ENCODE measurements around the gene KRTAP13-2. TPM values are rescaled to one million over a fixed set of nuclear protein-coding genes. Genes with fewer than 3 reads are reported as not detected.

Gene KRTAP13-2, protein sequence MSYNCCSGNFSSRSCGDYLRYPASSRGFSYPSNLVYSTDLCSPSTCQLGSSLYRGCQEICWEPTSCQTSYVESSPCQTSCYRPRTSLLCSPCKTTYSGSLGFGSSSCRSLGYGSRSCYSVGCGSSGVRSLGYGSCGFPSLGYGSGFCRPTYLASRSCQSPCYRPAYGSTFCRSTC
- not detected in 2 replicates for total RNA-seq (2022)
- Bru-seq, nascent RNA: not detected
- not detected for BruChase-seq, experiment 1, labeled RNA remaining after a 6-hour chase
- BruChase-seq, experiment 2, labeled RNA remaining after a 2-hour chase: not detected
- long read RNA-seq: 0 reads

DNA sequence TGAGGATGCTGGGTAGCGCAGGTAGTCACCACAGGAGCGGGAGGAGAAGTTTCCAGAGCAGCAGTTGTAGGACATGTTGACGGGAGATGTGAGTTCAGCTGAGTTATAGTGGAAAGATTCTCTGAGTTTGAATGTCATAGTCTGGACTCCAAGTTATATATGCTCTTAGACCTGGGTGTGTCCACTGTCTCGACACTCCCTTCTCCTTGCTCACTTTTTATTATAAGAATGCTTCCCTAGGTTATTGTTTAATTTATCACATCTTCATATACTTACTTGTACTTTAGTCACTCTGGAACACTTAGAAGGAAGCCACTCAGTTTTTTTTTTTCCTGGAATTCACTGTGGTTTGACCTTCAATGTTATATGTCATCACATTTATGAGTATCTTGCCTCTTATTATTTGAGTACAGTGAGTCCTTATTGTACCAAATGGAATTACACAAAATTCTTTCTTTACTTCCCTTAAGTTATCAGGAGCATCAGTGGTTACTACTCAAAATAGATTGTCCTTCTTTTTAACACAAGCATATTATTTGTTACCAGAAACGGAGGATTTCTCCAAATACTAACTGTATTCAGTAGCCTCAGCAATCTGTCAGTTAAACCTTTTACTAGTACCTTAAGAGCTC lies at the start of gene KRTAP13-2:
Gene KRTAP13-2, minus strand, starts transcription at position 133 of the 632 bp plus-strand sequence. Its CDS starts 58 bp downstream, at position 75.
- Mint-ChIP-seq H3K27ac (ENCODE audit: unreplicated experiment) (no peak within 1 kb of the TSS), H3K27me3 (ENCODE audit: unreplicated experiment) (no peaks in the 10 kb centered on the region), H3K4me1 (ENCODE audit: low read depth, unreplicated experiment) (no peaks in the 10 kb centered on the region), H3K9me3 (ENCODE audit: low read depth, unreplicated experiment) (peaks cover 6% of the 10 kb centered on the region), H3K4me3 (ENCODE audit: low read depth, unreplicated experiment) (no peak within 1 kb of the TSS), H3K36me3 (ENCODE audit: insufficient read depth, unreplicated experiment) (no peaks in the 10 kb centered on the region)
- no TSS peak for BruUV-seq (replicated peaks)
- TF ChIP-seq, protein P1, sequence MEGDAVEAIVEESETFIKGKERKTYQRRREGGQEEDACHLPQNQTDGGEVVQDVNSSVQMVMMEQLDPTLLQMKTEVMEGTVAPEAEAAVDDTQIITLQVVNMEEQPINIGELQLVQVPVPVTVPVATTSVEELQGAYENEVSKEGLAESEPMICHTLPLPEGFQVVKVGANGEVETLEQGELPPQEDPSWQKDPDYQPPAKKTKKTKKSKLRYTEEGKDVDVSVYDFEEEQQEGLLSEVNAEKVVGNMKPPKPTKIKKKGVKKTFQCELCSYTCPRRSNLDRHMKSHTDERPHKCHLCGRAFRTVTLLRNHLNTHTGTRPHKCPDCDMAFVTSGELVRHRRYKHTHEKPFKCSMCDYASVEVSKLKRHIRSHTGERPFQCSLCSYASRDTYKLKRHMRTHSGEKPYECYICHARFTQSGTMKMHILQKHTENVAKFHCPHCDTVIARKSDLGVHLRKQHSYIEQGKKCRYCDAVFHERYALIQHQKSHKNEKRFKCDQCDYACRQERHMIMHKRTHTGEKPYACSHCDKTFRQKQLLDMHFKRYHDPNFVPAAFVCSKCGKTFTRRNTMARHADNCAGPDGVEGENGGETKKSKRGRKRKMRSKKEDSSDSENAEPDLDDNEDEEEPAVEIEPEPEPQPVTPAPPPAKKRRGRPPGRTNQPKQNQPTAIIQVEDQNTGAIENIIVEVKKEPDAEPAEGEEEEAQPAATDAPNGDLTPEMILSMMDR (IDR thresholded peaks at IDR 0.05; ENCODE audit: unreplicated experiment): no peak
- CTCF ChIA-PET: interaction anchor here (0.6 kb wide), 1 partner anchor 25 kb away, joined by 4 read pairs; no protein-coding TSS in a partner anchor
- DNase-seq: no peak
- intact Hi-C loops (cut with micrococcal nuclease; ENCODE audit: unreplicated experiment): no loop called here

DNA sequence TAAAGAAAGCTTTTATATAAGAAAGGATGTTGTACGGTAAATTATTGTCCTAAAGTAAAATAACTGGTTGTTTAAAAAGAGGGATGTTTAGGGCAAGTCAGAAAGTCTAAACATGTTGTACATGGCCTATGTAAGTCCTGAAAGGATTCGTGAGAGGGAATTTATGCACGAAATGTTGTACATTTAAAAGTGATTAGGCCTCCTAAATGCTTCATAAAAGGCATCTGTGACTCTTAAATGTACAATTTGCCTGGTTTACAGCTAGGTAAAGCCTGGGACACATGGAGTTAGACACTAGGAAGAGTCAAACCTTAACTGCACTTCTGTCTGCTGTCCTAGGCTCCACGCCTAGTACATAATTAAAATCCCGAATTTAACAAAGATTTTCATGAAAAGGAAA lies 43.9 kb upstream of the KRTAP13-2 start:
- Mint-ChIP-seq H3K36me3 (ENCODE audit: insufficient read depth, unreplicated experiment) (no peaks in the 10 kb centered on the region), H3K4me1 (ENCODE audit: low read depth, unreplicated experiment) (no peaks in the 10 kb centered on the region), H3K27me3 (ENCODE audit: unreplicated experiment) (no peaks in the 10 kb centered on the region), H3K4me3 (ENCODE audit: low read depth, unreplicated experiment) (no peak overlapping the region), H3K27ac (ENCODE audit: unreplicated experiment) (no peak overlapping the region), H3K9me3 (ENCODE audit: low read depth, unreplicated experiment) (no peaks in the 10 kb centered on the region)
- TF ChIP-seq, protein P1 (IDR thresholded peaks at IDR 0.05; ENCODE audit: unreplicated experiment): no peak
- intact Hi-C loops (cut with micrococcal nuclease; ENCODE audit: unreplicated experiment): no loop called here
- no peak for DNase-seq
- CTCF ChIA-PET: no interaction called here
- BruUV-seq (replicated peaks): no TSS peak

DNA sequence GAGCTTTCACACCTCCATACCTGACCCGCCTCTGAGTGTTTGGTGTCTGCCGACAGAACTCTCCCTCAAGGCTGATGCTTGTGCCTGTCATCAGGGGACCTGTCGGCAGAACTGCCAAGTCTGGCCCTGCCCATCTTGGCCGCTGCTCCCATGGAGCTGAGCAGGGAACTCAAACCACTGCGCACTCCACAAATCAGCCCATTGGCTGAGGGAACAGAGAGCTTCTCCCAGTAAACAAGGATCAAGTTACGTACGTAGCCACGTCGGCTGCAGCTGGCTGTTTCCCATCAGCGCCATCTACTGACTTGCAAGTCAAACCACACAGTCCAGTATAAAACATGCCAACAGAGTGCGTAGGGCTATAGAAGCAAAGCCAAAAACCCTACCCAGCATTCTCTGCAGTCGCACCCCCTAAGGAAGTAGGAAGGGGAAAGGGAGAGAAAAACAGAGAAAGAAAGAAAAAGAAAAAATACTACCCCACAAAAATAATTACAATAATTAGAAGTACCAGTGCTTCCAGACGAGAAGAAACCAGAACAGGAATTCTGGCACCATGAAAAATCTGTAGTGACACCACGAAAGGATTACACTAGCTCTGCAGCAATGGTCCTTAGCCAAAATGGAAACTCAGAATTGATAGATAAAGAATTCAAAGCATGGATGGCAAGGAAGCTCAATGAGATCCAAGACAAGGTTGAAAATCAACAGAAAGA lies 36.9 kb upstream of the KRTAP13-2 start:
- peaks cover 2% of the 10 kb centered on the region for H3K9me3 Mint-ChIP-seq (ENCODE audit: low read depth, unreplicated experiment)
- no peaks in the 10 kb centered on the region for H3K27me3 Mint-ChIP-seq (ENCODE audit: unreplicated experiment)
- DNase-seq: peak; percentile 12
- TF ChIP-seq, protein P1 (IDR thresholded peaks at IDR 0.05; ENCODE audit: unreplicated experiment): no peak
- intact Hi-C loops (cut with micrococcal nuclease; ENCODE audit: unreplicated experiment): no loop called here
- H3K4me3 Mint-ChIP-seq (ENCODE audit: low read depth, unreplicated experiment): no peak overlapping the region
- H3K27ac Mint-ChIP-seq (ENCODE audit: unreplicated experiment): no peak overlapping the region
- H3K36me3 Mint-ChIP-seq (ENCODE audit: insufficient read depth, unreplicated experiment): no peaks in the 10 kb centered on the region
- no TSS peak for BruUV-seq (replicated peaks)
- H3K4me1 Mint-ChIP-seq (ENCODE audit: low read depth, unreplicated experiment): no peaks in the 10 kb centered on the region
- CTCF ChIA-PET: no interaction called here

DNA sequence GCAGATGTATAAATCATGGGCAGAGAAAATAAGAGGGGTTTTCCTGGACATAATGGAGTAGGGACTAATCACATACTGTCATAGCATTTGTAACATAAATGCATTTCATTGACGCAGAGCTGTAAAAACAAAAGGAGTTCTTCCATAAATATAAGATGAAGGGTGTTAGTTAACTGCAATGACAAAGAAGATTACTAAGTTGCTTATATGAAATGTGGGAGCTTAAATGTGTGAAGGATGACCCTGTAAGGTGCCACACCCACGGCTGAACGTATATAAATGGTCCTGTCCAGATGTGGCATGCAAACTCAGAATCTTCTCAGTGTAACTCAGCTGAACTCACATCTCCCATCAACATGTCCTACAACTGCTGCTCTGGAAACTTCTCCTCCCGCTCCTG lies 23.7 kb upstream of the KRTAP13-2 start, which contains the start of gene KRTAP13-1:
Gene KRTAP13-1, plus strand, starts transcription at position 301 of the 400 bp plus-strand sequence. Its CDS starts 56 bp downstream, at position 357.
- no peak for DNase-seq
- Mint-ChIP-seq H3K9me3 (ENCODE audit: low read depth, unreplicated experiment) (peaks cover 2% of the 10 kb centered on the region), H3K27ac (ENCODE audit: unreplicated experiment) (no peak within 1 kb of the TSS), H3K4me1 (ENCODE audit: low read depth, unreplicated experiment) (no peaks in the 10 kb centered on the region), H3K36me3 (ENCODE audit: insufficient read depth, unreplicated experiment) (no peaks in the 10 kb centered on the region), H3K4me3 (ENCODE audit: low read depth, unreplicated experiment) (no peak within 1 kb of the TSS), H3K27me3 (ENCODE audit: unreplicated experiment) (no peaks in the 10 kb centered on the region)
- intact Hi-C loops (cut with micrococcal nuclease; ENCODE audit: unreplicated experiment): no loop called here
- BruUV-seq (replicated peaks): no TSS peak
- CTCF ChIA-PET: no interaction called here
- TF ChIP-seq, protein P1 (IDR thresholded peaks at IDR 0.05; ENCODE audit: unreplicated experiment): no peak
